GM04503 (cell line): ENCODE data around the gene SLC25A45.
A peak's percentile ranks its signal among the peaks of the same experiment; 100 is the strongest.

Experiments
- DNase-seq: peaks from one replicate; pipeline ENCODE4 v3.0.0-alpha.2; 2012; ENCODE audit warnings: low read depth

The SLC25A45 gene

GRCh38 chr11:65389294-65389980, 7.0 kb upstream of the SLC25A45 start:
- DNase-seq: no peak

DNA sequence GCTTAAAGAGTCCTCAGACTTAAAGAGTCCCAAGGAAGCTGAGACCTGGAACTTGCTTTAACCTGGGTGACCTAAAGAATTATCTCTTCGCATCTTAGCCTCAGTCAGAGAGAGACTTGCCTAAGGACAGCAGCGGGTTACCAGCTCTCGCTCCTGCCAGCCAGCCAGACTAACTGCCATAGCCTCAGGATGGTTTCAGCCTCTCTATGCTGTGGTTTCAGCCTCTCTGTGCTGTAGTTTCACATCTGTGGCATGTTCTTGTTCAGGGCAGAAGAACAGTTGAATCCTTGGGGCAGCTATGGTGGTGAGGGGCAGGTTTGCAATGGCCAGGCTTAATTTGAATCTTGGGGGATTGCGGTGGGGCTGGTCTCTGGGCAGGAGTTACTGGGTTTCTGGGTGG, 6.3 kb upstream of the SLC25A45 start:
- DNase-seq: no peak

DNA sequence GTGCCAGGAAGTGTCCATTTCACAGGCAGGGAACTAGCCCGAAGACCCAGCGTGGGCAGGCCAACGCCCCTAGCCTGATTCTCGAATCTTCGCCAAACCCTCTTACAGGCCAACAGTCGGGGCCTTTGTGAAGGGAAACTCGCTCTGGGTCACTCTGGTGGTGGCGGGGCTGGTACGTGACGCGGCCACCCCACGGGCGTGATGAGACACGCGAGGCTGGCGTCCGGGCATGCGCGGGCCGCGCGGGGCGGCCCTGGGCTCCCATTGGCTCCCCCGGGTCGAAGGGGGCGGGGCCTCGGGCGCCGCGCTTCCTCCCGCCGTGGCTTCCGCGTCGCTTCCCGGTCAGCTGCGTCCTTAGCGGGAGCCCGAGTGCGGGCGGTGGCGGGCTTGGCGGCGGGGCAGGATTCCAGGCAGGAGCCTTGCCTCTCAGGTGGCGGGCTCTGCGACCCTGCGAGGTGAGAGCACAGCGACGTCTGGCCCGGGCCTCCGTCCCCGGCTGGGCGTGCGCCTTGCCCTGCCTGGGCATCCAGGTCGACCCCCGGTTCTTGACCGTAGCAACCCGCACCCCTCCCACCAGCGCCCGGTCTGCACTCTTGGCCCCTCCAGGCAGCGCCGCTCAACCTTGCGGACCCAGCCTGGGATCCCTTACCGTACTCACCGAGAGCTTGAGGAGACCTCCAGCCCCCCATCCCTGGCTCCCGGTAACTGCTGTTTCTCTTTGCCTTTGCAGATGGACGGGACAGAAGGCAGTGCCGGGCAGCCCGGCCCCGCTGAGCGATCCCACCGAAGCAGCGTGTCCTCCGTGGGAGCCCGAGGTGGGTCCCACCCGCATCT, 4.1 kb upstream of the SLC25A45 start, which contains the start of gene FRMD8:
Gene FRMD8, plus strand, starts transcription at position 331 of the 834 bp plus-strand sequence. Its CDS starts 400 bp downstream, at position 731.
- DNase-seq: peak; percentile 39

DNA sequence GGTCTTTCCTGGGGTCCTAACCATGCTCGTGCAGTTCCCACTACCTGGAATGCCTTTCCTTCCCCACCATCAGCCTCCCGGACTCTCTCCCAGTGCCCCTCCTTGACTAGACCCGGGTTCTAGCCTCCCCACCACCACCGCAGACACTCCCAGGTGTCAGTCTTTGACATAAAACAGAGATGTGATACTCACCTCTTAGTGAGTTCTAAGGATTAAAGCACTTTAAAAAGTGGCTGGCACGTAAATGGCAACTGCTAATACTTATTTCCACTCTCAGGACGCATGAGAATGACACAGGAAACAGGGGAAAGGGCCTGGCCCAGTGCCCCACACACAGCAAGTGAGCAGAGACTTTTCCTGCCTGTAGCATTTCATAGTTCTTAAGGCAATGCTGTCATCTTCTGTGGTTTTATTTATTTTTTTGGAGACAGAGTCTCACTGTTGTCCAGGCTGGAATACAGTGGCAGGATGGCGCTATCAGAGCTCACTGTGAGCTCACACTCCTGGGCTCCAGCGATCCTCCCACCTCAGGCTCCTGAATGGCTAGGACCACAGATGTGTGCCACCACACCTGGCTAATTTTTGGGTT, 1.9 kb upstream of the SLC25A45 start:
- DNase-seq: peak; percentile 37

DNA sequence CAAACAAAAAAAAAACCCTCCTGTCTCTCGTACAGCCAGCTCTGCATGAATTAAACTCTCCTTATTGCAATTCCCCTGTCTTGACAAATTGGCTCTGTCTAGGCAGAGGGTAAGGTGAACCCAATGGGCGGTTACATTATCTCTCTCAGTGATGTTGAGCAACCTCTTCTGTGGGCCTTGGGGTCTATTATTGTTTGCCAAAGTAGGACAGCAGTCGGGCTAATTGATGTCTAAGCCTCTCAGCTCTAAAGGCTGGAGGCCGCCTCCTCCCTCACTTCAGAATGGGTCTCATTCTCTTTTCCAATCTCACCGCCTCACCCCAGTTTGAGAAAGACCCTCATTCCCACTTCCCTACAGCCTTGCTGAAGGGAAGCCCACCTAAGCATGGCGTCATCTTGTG, 1.3 kb upstream of the SLC25A45 start:
- DNase-seq: no peak

DNA sequence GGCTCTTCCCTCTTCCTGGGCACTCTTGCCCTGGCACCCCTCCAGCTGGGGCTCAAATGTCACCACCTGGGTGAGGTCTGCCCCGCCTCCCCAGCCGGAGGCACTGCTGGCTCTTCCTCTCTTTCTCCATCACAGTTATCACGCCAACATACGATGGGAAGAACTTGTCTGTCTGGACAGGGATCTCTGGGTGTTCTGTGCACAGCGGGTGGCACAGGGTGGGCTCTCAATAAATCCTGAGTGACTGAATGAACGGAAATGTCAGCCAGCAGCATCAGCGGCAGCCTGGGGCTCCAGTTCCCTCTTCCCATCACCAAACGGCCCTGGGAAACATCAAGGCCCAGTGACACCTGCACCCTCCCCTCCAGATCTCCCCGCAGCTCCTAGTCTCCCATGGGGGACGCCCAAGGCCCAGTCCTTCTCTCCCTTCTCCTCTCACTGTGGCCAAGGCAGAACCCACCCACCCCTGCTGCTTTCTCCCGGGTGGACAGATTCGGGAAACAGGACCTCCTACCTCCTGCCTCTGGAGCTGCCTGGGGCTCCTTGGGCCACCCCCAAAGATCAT, 440 bp upstream of the SLC25A45 start:
- DNase-seq: no peak

DNA sequence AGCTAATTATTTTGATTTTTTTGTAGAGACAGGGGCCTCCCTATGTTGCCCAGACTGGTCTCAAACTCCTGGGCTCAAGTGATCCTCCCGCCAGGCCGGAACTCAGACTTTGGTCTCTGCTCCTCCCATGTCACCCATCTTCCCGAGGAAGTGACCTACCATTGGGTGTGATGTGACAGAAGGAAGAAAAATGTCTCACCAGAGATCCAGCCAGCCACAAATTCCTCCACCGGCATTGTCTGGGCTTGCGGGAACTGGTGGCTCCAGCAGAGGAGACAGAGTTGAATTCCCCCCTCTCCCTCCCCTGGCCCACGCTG, 772 bp downstream of the SLC25A45 start:
- DNase-seq: peak; percentile 59

DNA sequence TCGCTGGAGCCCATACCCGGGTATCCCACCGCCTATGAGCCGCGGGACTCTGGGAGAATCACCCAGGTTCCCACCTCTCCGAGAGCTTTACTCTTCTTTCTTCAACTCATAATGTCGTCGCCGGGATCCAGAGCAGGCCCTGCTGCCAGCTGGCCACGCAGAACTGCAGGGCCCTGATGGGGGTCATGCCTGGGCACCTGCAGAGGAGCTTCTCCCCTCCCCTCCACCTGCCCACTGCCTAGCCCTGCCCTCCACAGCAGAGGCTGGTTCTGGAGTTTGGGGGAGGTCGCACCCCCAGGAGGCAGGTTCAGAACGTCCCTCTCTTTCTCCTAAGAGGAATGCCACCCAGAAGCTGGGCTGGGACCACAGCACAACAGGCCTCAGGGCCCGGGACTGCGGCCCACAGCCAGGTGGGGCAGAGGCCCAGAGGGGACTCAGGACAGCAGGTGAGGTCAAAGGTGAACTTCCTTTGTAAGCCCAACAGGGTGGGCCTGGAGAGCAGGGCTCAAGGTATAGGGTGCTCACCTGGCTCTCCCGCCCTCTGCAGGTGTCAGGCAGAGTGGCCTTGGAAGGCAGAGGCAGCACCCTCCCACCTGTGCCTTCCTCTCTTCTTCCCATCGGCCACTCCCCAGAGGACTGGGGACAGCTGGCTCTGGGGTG, 1.9 kb downstream of the SLC25A45 start:
- DNase-seq: no peak

DNA sequence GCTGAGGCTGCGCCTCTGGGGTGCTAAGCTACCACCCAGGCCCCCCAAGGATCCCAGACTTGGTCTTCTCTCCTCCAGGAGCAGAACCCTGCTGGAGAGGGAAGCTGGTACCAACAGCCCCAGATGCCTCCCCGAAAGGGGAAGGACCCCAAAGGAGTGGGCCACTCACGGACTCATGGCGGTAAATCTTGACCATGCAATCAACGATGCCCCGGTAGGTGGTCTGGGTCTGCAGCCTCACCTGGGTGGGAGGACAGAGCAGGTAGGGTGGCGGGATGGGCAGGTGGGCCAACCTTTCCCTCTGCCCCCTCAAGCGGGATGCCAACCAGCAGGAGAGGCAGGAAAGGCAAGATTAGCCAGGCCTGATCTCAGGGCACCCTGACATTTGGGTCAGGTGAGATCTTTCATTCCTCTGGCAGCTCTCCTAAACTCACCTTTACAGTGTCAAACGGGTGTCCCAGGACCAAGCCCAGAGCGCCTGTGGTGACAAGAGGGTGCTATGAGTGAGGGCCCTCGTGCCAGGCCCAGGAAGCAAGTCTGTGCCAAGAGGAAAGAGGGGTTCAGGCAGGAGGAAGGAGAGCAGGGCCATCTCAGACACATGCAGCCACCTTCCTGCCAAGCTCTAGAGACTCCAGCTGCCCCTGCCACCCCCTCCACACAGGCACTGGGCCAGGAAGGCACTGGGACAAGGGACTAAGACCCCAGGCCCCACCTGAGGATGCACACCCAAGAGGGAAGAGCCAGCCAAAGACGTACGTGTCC, 2.6 kb downstream of the SLC25A45 start:
- no peak for DNase-seq

DNA sequence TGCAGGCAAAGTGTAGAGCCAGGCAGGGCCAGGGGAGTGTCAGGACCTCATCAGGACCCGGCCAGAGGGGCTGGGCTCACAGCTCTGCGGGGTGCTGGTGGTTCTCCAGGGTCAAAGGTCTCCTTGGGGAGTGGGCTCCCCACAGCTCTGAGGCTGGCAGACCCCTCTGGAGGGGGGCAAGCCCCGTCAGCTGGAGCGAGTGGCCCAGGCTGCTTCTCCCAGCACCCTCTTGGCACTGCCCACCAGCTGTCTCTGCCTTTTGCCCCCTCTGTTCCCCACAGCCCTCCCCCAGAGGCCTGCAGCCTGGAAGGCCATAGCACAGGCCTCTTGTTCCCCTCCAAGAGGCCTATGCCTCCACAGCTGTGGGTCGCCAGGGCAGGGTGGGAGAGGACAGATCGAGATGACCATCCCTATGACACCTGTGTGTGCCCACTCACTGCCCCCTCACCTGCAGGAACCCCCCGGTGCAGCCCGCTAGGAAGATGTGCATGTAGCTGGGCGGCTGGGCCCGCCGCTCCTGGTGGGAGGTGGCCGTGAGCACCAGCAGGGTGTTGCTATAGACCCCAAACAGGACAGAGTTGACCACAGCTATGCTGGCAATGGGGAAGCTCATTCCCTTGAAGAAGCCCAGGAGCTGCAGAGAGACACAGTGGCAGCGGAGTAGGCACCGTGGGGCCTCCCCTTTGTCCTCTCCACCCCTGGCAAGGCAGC, 3.4 kb downstream of the SLC25A45 start:
- no peak for DNase-seq

DNA sequence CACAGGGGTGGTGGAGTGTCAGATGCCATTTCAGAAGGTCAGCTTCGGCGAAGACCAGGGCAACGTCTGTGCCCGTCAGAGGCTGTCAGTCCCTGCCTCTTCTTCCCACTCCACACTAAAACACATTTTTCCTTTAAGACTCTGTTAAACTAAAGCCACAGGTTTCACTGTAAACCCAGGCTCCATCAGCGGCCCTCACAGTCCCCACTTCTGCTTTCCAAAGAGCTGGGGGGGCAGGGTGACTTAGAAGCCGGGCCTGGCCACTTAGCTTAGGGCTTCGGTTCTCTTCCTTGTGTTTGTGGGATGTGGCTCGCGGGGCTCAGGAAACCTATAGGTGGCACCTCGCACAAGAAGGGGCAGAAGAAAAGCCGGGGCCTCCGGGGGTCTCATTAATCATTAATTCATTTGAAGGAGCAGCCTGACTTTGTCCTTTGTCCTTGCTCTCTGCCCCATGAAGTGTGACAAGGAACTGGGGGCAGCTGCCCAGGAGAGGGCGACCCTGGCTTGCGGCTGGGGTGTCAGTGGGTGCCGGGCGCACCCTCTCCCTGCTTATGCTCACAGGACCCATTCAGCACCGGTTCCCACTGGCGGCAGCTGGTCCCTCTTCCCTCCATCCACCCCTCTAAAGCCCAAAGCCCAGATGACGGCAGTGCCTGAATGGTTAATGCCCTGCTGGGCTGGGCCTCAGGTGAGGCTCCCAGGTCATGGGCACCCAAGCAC, 4.1 kb downstream of the SLC25A45 start:
- DNase-seq: no peak

GRCh38 chr11:65377777-65378176, 4.7 kb downstream of the SLC25A45 start:
- DNase-seq: no peak

GRCh38 chr11:65377036-65377435, 5.4 kb downstream of the SLC25A45 start:
- DNase-seq: no peak

- no peak for DNase-seq
Measured at GRCh38 chr11:65376138-65376713, 6.2 kb downstream of the SLC25A45 start.

GRCh38 chr11:65375012-65375411, 7.4 kb downstream of the SLC25A45 start:
- no peak for DNase-seq

GRCh38 chr11:65373839-65374580, 8.4 kb downstream of the SLC25A45 start:
- DNase-seq: no peak

DNA sequence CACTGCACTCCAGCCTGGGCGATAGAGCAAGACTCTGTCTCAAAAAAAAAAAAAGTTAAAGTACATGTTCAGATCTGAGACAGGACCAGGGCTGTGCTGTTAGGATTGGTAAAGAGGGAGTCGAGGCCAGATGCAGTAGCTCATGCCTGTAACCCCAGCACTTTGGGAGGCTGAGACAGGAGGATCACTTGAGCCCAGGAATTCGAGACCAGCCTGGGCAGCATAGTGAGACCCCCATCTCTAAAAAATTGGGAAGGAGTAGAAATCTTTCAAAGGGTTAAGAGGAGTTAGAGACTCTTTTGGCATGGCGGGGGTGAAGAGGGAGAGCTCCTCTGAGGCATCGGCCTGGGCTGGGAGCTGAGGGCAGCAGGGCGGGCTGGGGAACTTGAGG, 11.8 kb downstream of the SLC25A45 start:
- no peak for DNase-seq

DNA sequence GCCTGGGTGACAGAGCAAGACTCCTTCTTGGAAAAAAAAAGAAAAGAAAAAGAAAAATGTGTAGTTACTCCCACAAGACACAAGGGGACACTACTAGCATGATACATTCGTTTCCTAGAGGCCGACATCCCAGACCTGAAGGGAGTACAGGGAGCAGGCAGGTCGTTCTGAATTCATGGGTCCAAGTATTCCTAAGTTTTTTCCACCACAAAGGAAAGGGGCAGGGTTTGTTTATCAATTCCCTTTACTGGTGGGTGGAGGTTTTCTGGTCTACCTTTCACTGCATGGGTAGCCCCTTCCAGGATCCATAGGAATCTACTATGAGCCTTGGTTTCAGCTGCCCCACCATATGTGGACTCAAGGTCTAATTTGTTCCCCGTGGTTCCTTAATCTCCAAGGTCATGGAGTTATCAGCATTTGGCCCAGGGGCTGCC, 16.1 kb downstream of the SLC25A45 start:
- DNase-seq: no peak

- DNase-seq: no peak
Measured at GRCh38 chr11:65363770-65364169, 18.7 kb downstream of the SLC25A45 start.
